Measurements from ENCODE around the gene NRBP1.

Gene NRBP1

GRCh38 chr2:27451095-27451494 is 22.7 kb downstream of the NRBP1 start:
- H3K4me1 ChIP-seq (ENCODE audit: control insufficient read depth, insufficient read depth, low read length) = no peaks in the 10 kb centered on the region
- H3K4me3 ChIP-seq (ENCODE audit: low read depth, low read length) = no peak overlapping the region
- no peak overlapping the region for H3K27ac ChIP-seq (ENCODE audit: extremely low read depth, low read depth, low read length)
- CTCF ChIA-PET = no interaction called here
- TF ChIP-seq ZNF585B (tag by site-specific recombination; IDR thresholded peaks at IDR 0.05) (no peak), KLF1 (tag by site-specific recombination; IDR thresholded peaks at IDR 0.05) (no peak), AEBP2 (tag by site-specific recombination; IDR thresholded peaks at IDR 0.05; ENCODE audit: borderline replicate concordance) (no peak), ZNF639 (tag by site-specific recombination; IDR thresholded peaks at IDR 0.05) (no peak), WT1 (tag by site-specific recombination; IDR thresholded peaks at IDR 0.05) (no peak), HIC1 (tag by site-specific recombination; IDR thresholded peaks at IDR 0.05) (no peak), ZBTB10 (tag by site-specific recombination; IDR thresholded peaks at IDR 0.05) (no peak)
- POLR2A ChIA-PET = no interaction called here
- H3K36me3 ChIP-seq (ENCODE audit: control insufficient read depth in 2 of 2, insufficient read depth in 1 of 2, low read length in 2 of 2) = peaks cover 8 to 66% of the 10 kb centered on the region in 2 experiments; a peak in 2 of 3 replicates
- H3K9me3 ChIP-seq (ENCODE audit: control insufficient read depth, insufficient read depth, low read depth, low read length) = no peaks in the 10 kb centered on the region

GRCh38 chr2:27453968-27454367 is 25.5 kb downstream of the NRBP1 start:
- CTCF ChIA-PET = no interaction called here
- TF ChIP-seq ZNF138 (tag by site-specific recombination; IDR thresholded peaks at IDR 0.05; ENCODE audit: borderline replicate concordance) = no peak
- TF ChIP-seq ZNF580 (tag by site-specific recombination; IDR thresholded peaks at IDR 0.05) = no peak
- no peak for TF ChIP-seq KLF17 (tag by site-specific recombination; IDR thresholded peaks at IDR 0.05)
- TF ChIP-seq ZNF404 (tag by site-specific recombination; IDR thresholded peaks at IDR 0.05) = no peak
- TF ChIP-seq TCF7L2 (IDR thresholded peaks at IDR 0.05; ENCODE audit: borderline replicate concordance, low read depth, low read length) = no peak
- TF ChIP-seq ZNF548 (tag by site-specific recombination; IDR thresholded peaks at IDR 0.05) = no peak
- TF ChIP-seq ZNF324 (tag by site-specific recombination; IDR thresholded peaks at IDR 0.05) = no peak
- TF ChIP-seq ZNF623 (tag by site-specific recombination; IDR thresholded peaks at IDR 0.05) = no peak
- TF ChIP-seq ZNF785 (tag by site-specific recombination; IDR thresholded peaks at IDR 0.05) = no peak
- no peak for TF ChIP-seq ZNF621 (tag by site-specific recombination; IDR thresholded peaks at IDR 0.05)
- no peak for TF ChIP-seq ZNF140 (tag by site-specific recombination; IDR thresholded peaks at IDR 0.05)
- no peak overlapping the region for H3K4me3 ChIP-seq (ENCODE audit: low read depth, low read length)
- peaks cover 8 to 73% of the 10 kb centered on the region in 2 experiments; a peak in 2 of 3 replicates for H3K36me3 ChIP-seq (ENCODE audit: control insufficient read depth in 2 of 2, insufficient read depth in 1 of 2, low read length in 2 of 2)
- H3K9me3 ChIP-seq (ENCODE audit: control insufficient read depth, insufficient read depth, low read depth, low read length) = no peaks in the 10 kb centered on the region
- H3K27ac ChIP-seq (ENCODE audit: extremely low read depth, low read depth, low read length) = no peak overlapping the region
- no peaks in the 10 kb centered on the region for H3K4me1 ChIP-seq (ENCODE audit: control insufficient read depth, insufficient read depth, low read length)
- POLR2A ChIA-PET = no interaction called here

Measured in HEK293 (cell line).